BLaER1 (cell line): ENCODE measurements around the gene AQP5.
A peak's percentile ranks its signal among the peaks of the same experiment; 100 is the strongest.
"Not testable (repeated sequence)": the region's sequence is repeated elsewhere in the genome, so short reads cannot be mapped to it uniquely, and the experiment has no call there.

Experiments
- H3K27ac ChIP-seq: shearing (Covaris generic); formaldehyde crosslinking; 2 replicates; pipeline ENCODE4 v1.8.1; 2022
- H3K27me3 ChIP-seq: shearing (Covaris generic); formaldehyde crosslinking; 2 replicates; pipeline ENCODE4 v1.8.1; 2022
- H3K36me3 ChIP-seq: shearing (Covaris generic); formaldehyde crosslinking; 2 replicates; pipeline ENCODE4 v1.8.1; 2022
- H3K4me1 ChIP-seq: shearing (Covaris generic); formaldehyde crosslinking; 2 replicates; pipeline ENCODE4 v1.8.1; 2022
- H3K4me2 ChIP-seq: shearing (Covaris generic); formaldehyde crosslinking; 2 replicates; pipeline ENCODE4 v1.8.1; 2022
- H3K4me3 ChIP-seq: shearing (Covaris generic); formaldehyde crosslinking; 2 replicates; pipeline ENCODE4 v1.8.1; 2022
- H3K9ac ChIP-seq: shearing (Covaris generic); formaldehyde crosslinking; 2 replicates; pipeline ENCODE4 v1.8.1; 2022
- H3K9me3 ChIP-seq: shearing (Covaris generic); formaldehyde crosslinking; 2 replicates; pipeline ENCODE4 v1.8.1; 2022
- H4K20me1 ChIP-seq: shearing (Covaris generic); formaldehyde crosslinking; 2 replicates; pipeline ENCODE4 v1.8.1; 2022
- Cebpa-rat ChIP-seq: shearing (Covaris generic); IDR thresholded peaks from 2 replicates; pipeline ENCODE4 v1.8.1; 2022

Gene AQP5

GRCh38 chr12:49979016-49979586, 17.4 kb downstream of the AQP5 start:
- no peak for TF ChIP-seq Cebpa-rat
- H3K4me3 ChIP-seq, result no peak overlapping the region
- no peak overlapping the region for H3K9ac ChIP-seq
- H3K4me2 ChIP-seq, result no peak overlapping the region
- no peaks in the 10 kb centered on the region for H3K36me3 ChIP-seq
- H4K20me1 ChIP-seq, result no peaks in the 10 kb centered on the region
- no peaks in the 10 kb centered on the region for H3K9me3 ChIP-seq
- no peak overlapping the region for H3K27ac ChIP-seq
- H3K27me3 ChIP-seq, result no peaks in the 10 kb centered on the region
- peaks cover 19% of the 10 kb centered on the region for H3K4me1 ChIP-seq

DNA sequence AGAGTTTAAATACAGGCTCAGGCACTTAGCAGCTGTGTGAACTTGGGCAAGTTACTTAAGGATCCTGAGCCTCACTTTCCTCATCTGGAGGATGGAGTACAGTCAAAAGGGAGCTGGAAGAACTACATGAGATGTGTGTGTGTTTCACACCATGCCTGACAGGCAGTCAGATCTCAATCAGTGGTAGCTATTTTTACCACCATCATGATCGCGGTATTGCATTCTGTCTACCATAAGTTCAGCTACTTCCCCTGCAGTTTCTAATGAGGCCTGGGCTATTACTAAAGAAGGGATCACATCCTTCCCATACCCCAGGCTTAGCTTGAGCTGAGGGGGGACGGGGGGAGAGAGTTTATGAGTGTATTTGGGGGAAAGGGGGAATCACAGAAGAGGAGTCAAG, 18.1 kb downstream of the AQP5 start:
- peaks cover 7% of the 10 kb centered on the region for H3K36me3 ChIP-seq
- H3K4me1 ChIP-seq, result peaks cover 17% of the 10 kb centered on the region
- no peak overlapping the region for H3K4me3 ChIP-seq
- no peaks in the 10 kb centered on the region for H3K27me3 ChIP-seq
- no peak overlapping the region for H3K4me2 ChIP-seq
- H3K9ac ChIP-seq, result no peak overlapping the region
- no peaks in the 10 kb centered on the region for H3K9me3 ChIP-seq
- no peaks in the 10 kb centered on the region for H4K20me1 ChIP-seq
- no peak for TF ChIP-seq Cebpa-rat
- no peak overlapping the region for H3K27ac ChIP-seq

GRCh38 chr12:49980501-49981349, 19.1 kb downstream of the AQP5 start:
- no peak overlapping the region for H3K4me2 ChIP-seq
- H3K27me3 ChIP-seq, result no peaks in the 10 kb centered on the region
- H3K27ac ChIP-seq, result no peak overlapping the region
- H3K9ac ChIP-seq, result no peak overlapping the region
- H3K4me1 ChIP-seq, result peaks cover 13% of the 10 kb centered on the region; the same call in 1 of the 2 replicates
- peaks cover 16% of the 10 kb centered on the region for H3K36me3 ChIP-seq
- no peak for TF ChIP-seq Cebpa-rat
- H3K4me3 ChIP-seq, result no peak overlapping the region
- H4K20me1 ChIP-seq, result no peaks in the 10 kb centered on the region
- H3K9me3 ChIP-seq, result no peaks in the 10 kb centered on the region

DNA sequence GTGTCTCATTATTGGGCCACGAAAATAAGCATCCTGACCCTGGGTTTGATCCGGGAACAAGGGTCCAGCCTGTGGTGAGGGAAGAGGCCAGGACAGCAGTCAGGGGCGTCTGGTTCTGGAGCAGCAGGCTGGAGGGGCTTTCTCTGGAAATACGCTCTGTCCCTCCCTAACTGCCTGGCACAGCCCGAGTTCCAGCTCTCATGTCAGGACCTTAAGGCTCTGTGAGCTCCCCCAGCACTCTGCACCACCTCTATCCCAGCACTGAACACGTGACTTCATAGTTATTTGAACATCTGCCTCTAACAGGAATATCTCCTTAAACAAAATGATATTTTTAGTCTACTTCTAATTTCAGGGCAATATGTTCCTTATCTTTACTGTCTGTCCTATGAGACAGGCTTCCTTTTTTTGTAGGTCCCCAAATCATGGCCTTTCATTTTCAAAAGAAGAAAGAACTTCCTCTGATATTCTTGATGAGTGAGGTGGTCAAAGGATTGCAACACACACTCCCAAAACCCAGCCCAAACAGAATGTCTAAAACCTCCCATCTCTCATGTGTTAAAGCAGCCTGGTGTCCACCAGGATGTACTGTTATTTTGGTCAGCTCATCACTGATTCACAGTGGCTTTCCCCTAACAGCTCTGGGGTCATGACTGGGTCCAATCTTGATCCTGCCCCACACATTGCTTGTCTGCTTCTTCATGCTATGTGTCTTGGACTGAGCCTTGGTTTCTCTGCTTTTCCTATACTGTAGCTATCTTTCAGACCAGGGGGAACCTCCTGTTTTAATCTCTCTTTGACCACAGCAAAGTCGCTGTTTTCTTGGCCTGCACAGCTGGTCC, 20.8 kb downstream of the AQP5 start:
- Histone ChIP-seq H3K9ac (no peak overlapping the region), H3K27ac (no peak overlapping the region), H3K4me1 (peaks cover 13% of the 10 kb centered on the region; the same call in 1 of the 2 replicates), H3K27me3 (no peaks in the 10 kb centered on the region), H3K36me3 (peaks cover 33% of the 10 kb centered on the region), H3K4me3 (no peak overlapping the region), H4K20me1 (no peaks in the 10 kb centered on the region), H3K4me2 (no peak overlapping the region), H3K9me3 (no peaks in the 10 kb centered on the region)
- TF ChIP-seq Cebpa-rat, result 0 out of 2 replicates have a peak, but pooled peaks have one; percentile 22

DNA sequence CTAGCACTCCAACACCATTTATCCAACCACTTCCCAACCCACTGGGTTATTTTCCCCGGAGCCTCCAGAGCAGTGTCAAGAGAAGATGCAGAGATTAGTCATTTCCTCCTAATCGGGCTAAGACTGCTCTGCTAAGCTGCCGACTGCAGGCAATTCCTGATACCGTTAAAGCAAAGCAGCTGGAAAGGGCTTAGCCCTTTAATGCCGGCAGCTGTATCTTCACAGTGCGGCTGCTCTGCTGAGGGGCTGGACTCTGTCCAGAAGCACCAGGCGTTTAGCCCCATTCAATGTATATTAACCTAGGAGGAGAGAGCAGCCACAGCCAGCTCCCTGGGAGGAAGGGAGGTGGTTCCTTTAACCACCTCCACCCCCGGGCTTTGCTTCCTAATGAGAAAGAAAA, 22.2 kb downstream of the AQP5 start:
- no peak overlapping the region for H3K27ac ChIP-seq
- peaks cover 48% of the 10 kb centered on the region for H3K36me3 ChIP-seq
- no peaks in the 10 kb centered on the region for H3K27me3 ChIP-seq
- no peak overlapping the region for H3K9ac ChIP-seq
- peak overlapping the region; percentile 0; the same call in 1 of the 2 replicates for H3K4me2 ChIP-seq
- no peaks in the 10 kb centered on the region for H4K20me1 ChIP-seq
- H3K4me3 ChIP-seq, result no peak overlapping the region
- H3K9me3 ChIP-seq, result no peaks in the 10 kb centered on the region
- 0 out of 2 replicates have a peak, but pooled peaks cover 5% of the 10 kb centered on the region for H3K4me1 ChIP-seq
- no peak for TF ChIP-seq Cebpa-rat

- Histone ChIP-seq H3K9me3 (no peaks in the 10 kb centered on the region), H3K4me1 (0 out of 2 replicates have a peak, but pooled peaks cover 5% of the 10 kb centered on the region), H4K20me1 (no peaks in the 10 kb centered on the region), H3K9ac (no peak overlapping the region), H3K27me3 (no peaks in the 10 kb centered on the region), H3K4me2 (no peak overlapping the region; the same call in 1 of the 2 replicates), H3K27ac (no peak overlapping the region), H3K36me3 (peaks cover 56% of the 10 kb centered on the region), H3K4me3 (no peak overlapping the region)
- TF ChIP-seq Cebpa-rat, result no peak
Measured at GRCh38 chr12:49984476-49985359, 23.0 kb downstream of the AQP5 start.

GRCh38 chr12:49985981-49986380, 24.3 kb downstream of the AQP5 start:
- Histone ChIP-seq H3K27me3 (no peaks in the 10 kb centered on the region), H3K27ac (no peak overlapping the region), H3K9me3 (no peaks in the 10 kb centered on the region), H3K4me3 (no peak overlapping the region), H3K36me3 (peaks cover 68% of the 10 kb centered on the region), H3K4me1 (0 out of 2 replicates have a peak, but pooled peaks cover 5% of the 10 kb centered on the region), H4K20me1 (no peaks in the 10 kb centered on the region), H3K9ac (no peak overlapping the region), H3K4me2 (no peak overlapping the region)
- TF ChIP-seq Cebpa-rat, result no peak

GRCh38 chr12:49986476-49986875, 24.8 kb downstream of the AQP5 start:
- H3K9me3 ChIP-seq, H3K27me3 ChIP-seq, H3K4me3 ChIP-seq, H3K27ac ChIP-seq, H3K4me1 ChIP-seq, H4K20me1 ChIP-seq, H3K4me2 ChIP-seq, H3K9ac ChIP-seq: not testable (repeated sequence)
- H3K36me3 ChIP-seq, result peaks cover 72% of the 10 kb centered on the region
